Upper lobe of left lung (tissue), 4 donors: ENCODE results near the gene BATF2.

Experiments used
- POLR2A ChIP-seq, 4 donors: fragments of 450-650 bp; IDR thresholded peaks; one replicate each; pipeline ENCODE4 v1.5.1; 2016 to 2017; ENCODE audit warnings: antibody characterized with exemption in 4 of 4, mild to moderate bottlenecking in 2 of 4
- POLR2AphosphoS5 ChIP-seq, 2 donors: sonication (generic); formaldehyde crosslinking; IDR thresholded peaks; one replicate each; pipeline ENCODE4 v1.5.1; 2017; ENCODE audit warnings: antibody characterized with exemption in 2 of 2
- TF ChIP-seq, protein P1 (sequence below), 6 experiments: fragments of 450-650 bp in 4 of 6; fragments of 200-600 bp in 2 of 6; sonication (generic) in 2 of 6; IDR thresholded peaks; one replicate each; pipeline ENCODE4 v1.5.1; 2016 to 2019; ENCODE audit warnings: antibody characterized with exemption in 6 of 6

- TF ChIP-seq, protein P1, sequence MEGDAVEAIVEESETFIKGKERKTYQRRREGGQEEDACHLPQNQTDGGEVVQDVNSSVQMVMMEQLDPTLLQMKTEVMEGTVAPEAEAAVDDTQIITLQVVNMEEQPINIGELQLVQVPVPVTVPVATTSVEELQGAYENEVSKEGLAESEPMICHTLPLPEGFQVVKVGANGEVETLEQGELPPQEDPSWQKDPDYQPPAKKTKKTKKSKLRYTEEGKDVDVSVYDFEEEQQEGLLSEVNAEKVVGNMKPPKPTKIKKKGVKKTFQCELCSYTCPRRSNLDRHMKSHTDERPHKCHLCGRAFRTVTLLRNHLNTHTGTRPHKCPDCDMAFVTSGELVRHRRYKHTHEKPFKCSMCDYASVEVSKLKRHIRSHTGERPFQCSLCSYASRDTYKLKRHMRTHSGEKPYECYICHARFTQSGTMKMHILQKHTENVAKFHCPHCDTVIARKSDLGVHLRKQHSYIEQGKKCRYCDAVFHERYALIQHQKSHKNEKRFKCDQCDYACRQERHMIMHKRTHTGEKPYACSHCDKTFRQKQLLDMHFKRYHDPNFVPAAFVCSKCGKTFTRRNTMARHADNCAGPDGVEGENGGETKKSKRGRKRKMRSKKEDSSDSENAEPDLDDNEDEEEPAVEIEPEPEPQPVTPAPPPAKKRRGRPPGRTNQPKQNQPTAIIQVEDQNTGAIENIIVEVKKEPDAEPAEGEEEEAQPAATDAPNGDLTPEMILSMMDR (IDR thresholded peaks at IDR 0.05): no peak
- no peak for TF ChIP-seq POLR2AphosphoS5 (IDR thresholded peaks at IDR 0.05)
- TF ChIP-seq POLR2A (IDR thresholded peaks at IDR 0.05): no peak
Observed at GRCh38 chr11:64960719-64961118, 36.1 kb downstream of the BATF2 start.
